Keratinocyte (primary cell): ENCODE measurements around the gene C19orf25.
A peak's percentile ranks its signal among the peaks of the same experiment; 100 is the strongest.

Experiments
- EZH2 ChIP-seq: IDR thresholded peaks from one replicate; pipeline ENCODE4 v1.6.1; 2012; ENCODE audit warnings: inconsistent platforms, mild to moderate bottlenecking, low read length, moderate library complexity
- TF ChIP-seq, protein P1 (sequence below), 3 experiments: IDR thresholded peaks in 1 of 3; conservative IDR thresholded peaks in 1 of 3; optimal IDR thresholded peaks in 1 of 3; 2 replicates in 2 of 3; 3 replicates in 1 of 3; pipeline versions ENCODE3 to v1.5.1; 2011; ENCODE audit warnings: low read length in 3 of 3, mild to moderate bottlenecking in 3 of 3, moderate library complexity in 2 of 3, control low read depth in 1 of 3, inconsistent platforms in 1 of 3; ENCODE audit not compliant: insufficient read depth in 2 of 3; ENCODE audit errors: extremely low read depth in 1 of 3

DNA sequence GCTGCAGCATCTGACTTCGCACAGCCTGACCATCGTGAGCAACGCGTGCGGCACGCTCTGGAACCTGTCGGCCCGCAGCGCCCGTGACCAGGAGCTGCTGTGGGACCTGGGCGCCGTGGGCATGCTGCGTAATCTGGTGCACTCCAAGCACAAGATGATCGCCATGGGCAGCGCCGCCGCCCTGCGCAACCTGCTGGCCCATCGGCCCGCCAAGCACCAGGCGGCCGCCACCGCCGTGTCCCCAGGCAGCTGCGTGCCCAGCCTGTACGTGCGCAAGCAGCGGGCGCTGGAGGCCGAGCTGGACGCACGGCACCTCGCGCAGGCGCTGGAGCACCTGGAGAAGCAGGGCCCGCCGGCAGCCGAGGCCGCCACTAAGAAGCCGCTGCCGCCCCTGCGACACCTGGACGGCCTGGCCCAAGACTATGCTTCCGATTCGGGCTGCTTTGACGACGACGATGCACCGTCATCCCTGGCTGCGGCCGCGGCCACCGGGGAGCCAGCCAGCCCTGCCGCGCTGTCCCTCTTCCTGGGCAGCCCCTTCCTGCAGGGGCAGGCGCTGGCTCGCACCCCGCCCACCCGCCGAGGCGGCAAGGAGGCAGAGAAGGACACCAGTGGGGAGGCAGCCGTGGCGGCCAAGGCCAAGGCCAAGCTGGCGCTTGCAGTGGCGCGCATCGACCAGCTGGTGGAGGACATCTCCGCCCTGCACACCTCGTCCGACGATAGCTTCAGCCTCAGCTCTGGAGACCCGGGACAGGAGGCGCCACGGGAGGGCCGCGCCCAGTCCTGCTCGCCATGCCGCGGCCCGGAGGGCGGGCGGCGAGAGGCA, 13.6 kb downstream of the C19orf25 start:
- TF ChIP-seq, protein P1, sequence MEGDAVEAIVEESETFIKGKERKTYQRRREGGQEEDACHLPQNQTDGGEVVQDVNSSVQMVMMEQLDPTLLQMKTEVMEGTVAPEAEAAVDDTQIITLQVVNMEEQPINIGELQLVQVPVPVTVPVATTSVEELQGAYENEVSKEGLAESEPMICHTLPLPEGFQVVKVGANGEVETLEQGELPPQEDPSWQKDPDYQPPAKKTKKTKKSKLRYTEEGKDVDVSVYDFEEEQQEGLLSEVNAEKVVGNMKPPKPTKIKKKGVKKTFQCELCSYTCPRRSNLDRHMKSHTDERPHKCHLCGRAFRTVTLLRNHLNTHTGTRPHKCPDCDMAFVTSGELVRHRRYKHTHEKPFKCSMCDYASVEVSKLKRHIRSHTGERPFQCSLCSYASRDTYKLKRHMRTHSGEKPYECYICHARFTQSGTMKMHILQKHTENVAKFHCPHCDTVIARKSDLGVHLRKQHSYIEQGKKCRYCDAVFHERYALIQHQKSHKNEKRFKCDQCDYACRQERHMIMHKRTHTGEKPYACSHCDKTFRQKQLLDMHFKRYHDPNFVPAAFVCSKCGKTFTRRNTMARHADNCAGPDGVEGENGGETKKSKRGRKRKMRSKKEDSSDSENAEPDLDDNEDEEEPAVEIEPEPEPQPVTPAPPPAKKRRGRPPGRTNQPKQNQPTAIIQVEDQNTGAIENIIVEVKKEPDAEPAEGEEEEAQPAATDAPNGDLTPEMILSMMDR (optimal IDR thresholded peaks at IDR 0.05 in 1 of 3, IDR thresholded peaks at IDR 0.05 in 1 of 3, conservative IDR thresholded peaks at IDR 0.05 in 1 of 3; ENCODE audit: extremely low read depth in 1 of 3, insufficient read depth in 2 of 3, low read length in 3 of 3), result peak; percentile 46 to 89 (median 75)
- TF ChIP-seq EZH2, result no peak
